ENCODE measurements around the gene DSG3. TPM values are rescaled to one million over a fixed set of nuclear protein-coding genes. Genes with fewer than 3 reads are reported as not detected.

DSG3 gene
- total RNA-seq, 4 donors from 2014 or later, result under 0.01 TPM; not detected in 3

GRCh38 chr18:31478688-31479087 is 31.1 kb downstream of the DSG3 start:
- H3K27me3 ChIP-seq, result no peaks in the 10 kb centered on the region
- no peak overlapping the region for H3K27ac ChIP-seq
- intact Hi-C loops (cut with DNase I; ENCODE audit: low total_unique reads) (no loop called here), in situ Hi-C loops (cut with MboI; ENCODE audit: low pct_ligation_motif_present in 1 of 4, low pct_unique_long_range_greater_than_20kb in 1 of 4, low sequenced_read_pairs in 3 of 4) (no loop called here)
- WGBS, 2 donors (ENCODE audit: low coverage in 1 of 2), result 89% methylated on average over 10 of the region's 10 CpGs; no CpG with 5 or more reads in 1 of the 2 donors
- no peaks in the 10 kb centered on the region for H3K4me1 ChIP-seq
- no peak overlapping the region for H3K4me3 ChIP-seq
- H3K9me3 ChIP-seq, result no peaks in the 10 kb centered on the region
- TF ChIP-seq POLR2A (IDR thresholded peaks at IDR 0.05), result no peak
- no peak for TF ChIP-seq POLR2AphosphoS5 (IDR thresholded peaks at IDR 0.05)
- TF ChIP-seq EP300 (IDR thresholded peaks at IDR 0.05; ENCODE audit: low read depth), result no peak
- DNase-seq, result no peak
- H3K36me3 ChIP-seq, result no peaks in the 10 kb centered on the region

DNA sequence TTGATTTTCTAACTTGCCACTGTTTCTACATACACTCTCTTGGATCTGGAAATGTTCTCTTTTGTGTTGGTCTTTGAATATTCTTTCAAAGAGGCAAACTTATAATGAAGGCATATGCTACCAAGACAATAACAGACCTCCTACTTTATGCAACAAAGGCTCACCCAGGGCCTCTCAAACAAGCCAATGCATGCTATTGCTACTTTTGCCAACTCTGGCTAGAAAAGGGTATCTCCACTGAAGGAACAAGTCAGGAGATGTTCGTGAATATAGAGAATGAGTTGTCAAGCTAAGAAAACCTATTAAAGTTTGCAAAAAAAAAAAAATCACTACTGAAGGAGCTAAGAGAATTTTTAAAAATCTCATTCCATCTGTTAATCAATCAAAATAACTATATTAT is 34.5 kb downstream of the DSG3 start:
- Histone ChIP-seq H3K9me3 (no peaks in the 10 kb centered on the region), H3K36me3 (no peaks in the 10 kb centered on the region), H3K27ac (no peak overlapping the region), H3K4me1 (peaks cover 0 to 5% (median 0%) of the 10 kb centered on the region in 4 donors), H3K27me3 (no peaks in the 10 kb centered on the region), H3K4me3 (no peak overlapping the region)
- intact Hi-C loops (cut with DNase I; ENCODE audit: low total_unique reads), result no loop called here
- in situ Hi-C loops (cut with MboI; ENCODE audit: low pct_ligation_motif_present in 1 of 4, low pct_unique_long_range_greater_than_20kb in 1 of 4, low sequenced_read_pairs in 3 of 4), result no loop called here
- 89 to 90% methylated on average over 1 of the region's 1 CpG for WGBS, 2 donors (ENCODE audit: low coverage in 1 of 2)
- no peak for DNase-seq
- TF ChIP-seq CTCF (IDR thresholded peaks at IDR 0.05), result no peak
- TF ChIP-seq POLR2A (IDR thresholded peaks at IDR 0.05), result no peak
- no peak for TF ChIP-seq EP300 (IDR thresholded peaks at IDR 0.05; ENCODE audit: low read depth)
- no peak for TF ChIP-seq POLR2AphosphoS5 (IDR thresholded peaks at IDR 0.05)

DNA sequence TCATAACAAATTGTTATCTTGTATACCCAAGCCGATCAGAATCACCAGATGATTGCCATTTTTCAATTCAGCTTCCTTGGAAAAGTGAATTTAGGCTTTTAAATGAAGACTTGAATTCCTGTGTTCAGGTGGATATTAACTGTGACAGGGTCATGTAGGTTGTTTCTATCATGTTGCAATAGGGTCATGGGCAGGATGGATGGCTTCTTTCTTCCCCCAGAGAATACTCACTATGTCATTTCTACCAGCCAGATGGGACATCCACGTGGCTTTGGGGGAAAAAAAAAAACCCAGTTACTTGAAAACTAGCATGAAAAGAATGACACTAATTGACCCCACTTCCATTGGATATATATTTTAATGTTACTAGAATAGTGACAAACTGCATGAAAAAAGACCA is 35.9 kb downstream of the DSG3 start:
- TF ChIP-seq EP300 (IDR thresholded peaks at IDR 0.05; ENCODE audit: low read depth), result no peak
- no peak for TF ChIP-seq POLR2A (IDR thresholded peaks at IDR 0.05)
- TF ChIP-seq CTCF (IDR thresholded peaks at IDR 0.05), result no peak
- no peak for TF ChIP-seq POLR2AphosphoS5 (IDR thresholded peaks at IDR 0.05)
- in situ Hi-C loops (cut with MboI; ENCODE audit: low pct_ligation_motif_present in 1 of 4, low pct_unique_long_range_greater_than_20kb in 1 of 4, low sequenced_read_pairs in 3 of 4), result no loop called here
- H3K4me1 ChIP-seq, result peaks cover 0 to 5% (median 0%) of the 10 kb centered on the region in 4 donors
- 71 to 74% methylated on average over 2 of the region's 2 CpGs for WGBS, 2 donors (ENCODE audit: low coverage in 1 of 2)
- H3K36me3 ChIP-seq, result no peaks in the 10 kb centered on the region
- no peak overlapping the region for H3K27ac ChIP-seq
- intact Hi-C loops (cut with DNase I; ENCODE audit: low total_unique reads), result no loop called here
- no peak overlapping the region for H3K4me3 ChIP-seq
- no peak for DNase-seq
- H3K9me3 ChIP-seq, result no peaks in the 10 kb centered on the region
- no peaks in the 10 kb centered on the region for H3K27me3 ChIP-seq

- WGBS, 2 donors (ENCODE audit: low coverage in 1 of 2), result 43 to 50% methylated on average over 1 of the region's 1 CpG
- H3K27ac ChIP-seq, result peak overlapping the region in 3 of 4 donors; percentile 19 to 53 (median 43)
- intact Hi-C loops (cut with DNase I; ENCODE audit: low total_unique reads), result no loop called here
Measured at GRCh38 chr18:31484461-31484860, 36.9 kb downstream of the DSG3 start.

More at GRCh38 chr18:31484461-31484860, 36.9 kb downstream of the DSG3 start:
- H3K4me1 ChIP-seq, result peaks cover 0 to 11% (median 0%) of the 10 kb centered on the region in 4 donors
- H3K27me3 ChIP-seq, result no peaks in the 10 kb centered on the region
- DNase-seq, result no peak
- no peak overlapping the region for H3K4me3 ChIP-seq
- no peaks in the 10 kb centered on the region for H3K36me3 ChIP-seq
- no peaks in the 10 kb centered on the region for H3K9me3 ChIP-seq
- in situ Hi-C loops (cut with MboI; ENCODE audit: low pct_ligation_motif_present in 1 of 4, low pct_unique_long_range_greater_than_20kb in 1 of 4, low sequenced_read_pairs in 3 of 4), result no loop called here
- peak in 2 of 3 donors; percentile 24 to 52 for TF ChIP-seq POLR2AphosphoS5 (IDR thresholded peaks at IDR 0.05)
- no peak for TF ChIP-seq EP300 (IDR thresholded peaks at IDR 0.05; ENCODE audit: low read depth)
- TF ChIP-seq CTCF (IDR thresholded peaks at IDR 0.05), result peak in 2 of 5 experiments; percentile 17 to 18
- TF ChIP-seq POLR2A (IDR thresholded peaks at IDR 0.05), result no peak

All from transverse colon (tissue), 4 donors.